Lung microvascular endothelial cell (primary cell): Measurements from ENCODE around the gene COL27A1. TPM values are rescaled to one million over a fixed set of nuclear protein-coding genes. Genes with fewer than 3 reads are reported as not detected.

Source experiments
- DNase-seq, 2 donors: peaks; one replicate each; pipeline versions ENCODE4 v3.0.0 to v3.0.0-alpha.2; 2010; ENCODE audit warnings: low read depth in 2 of 2
- total RNA-seq: library from RNA; depleted of rRNA; stranded (reverse); fragments of >200 nt; gene quantifications from 2 replicates; pipeline ENCODE4 v1.2.1, GENCODE V29; 2014

Gene COL27A1
- total RNA-seq, 1 donor from 2014 or later = 0.40 TPM

DNA sequence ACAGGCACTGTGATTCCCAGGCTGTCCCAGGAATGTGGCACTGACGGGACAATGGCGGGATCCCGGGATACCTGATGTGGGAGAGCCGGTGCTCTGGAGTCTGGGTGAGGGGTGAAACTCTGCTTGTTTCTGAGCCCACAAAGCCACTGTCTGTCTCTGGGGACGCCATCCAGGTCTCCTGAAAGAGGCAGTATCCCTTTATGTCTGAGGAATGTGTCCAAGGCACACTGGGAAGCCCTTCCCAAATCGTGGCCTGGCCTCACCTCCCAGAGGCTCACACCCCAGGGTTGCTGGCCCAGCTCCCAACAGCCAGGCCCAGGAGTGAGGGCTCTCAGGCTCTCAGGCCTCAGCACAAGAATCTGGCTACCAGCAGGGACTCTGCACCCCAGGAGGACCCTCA, 201.5 kb downstream of the COL27A1 start:
- no peak for DNase-seq

DNA sequence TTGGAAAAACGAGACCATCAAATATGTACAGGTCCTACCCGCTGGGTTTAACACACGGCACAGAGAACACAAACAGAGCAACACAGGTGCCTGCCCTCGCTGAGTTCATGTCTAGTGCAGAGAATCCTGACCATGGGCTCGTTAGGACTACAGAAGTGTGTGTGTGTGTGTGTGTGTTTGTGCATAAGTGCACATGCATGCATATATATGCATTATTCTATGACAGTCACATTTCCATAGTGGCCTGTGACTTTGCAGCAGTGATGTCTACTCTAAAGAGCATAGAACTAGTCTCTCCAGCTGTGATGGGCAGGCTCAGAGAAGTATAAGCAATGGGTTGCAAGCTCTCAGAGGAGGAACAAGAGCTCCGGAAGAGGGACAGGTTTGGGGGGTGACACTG, 202.0 kb downstream of the COL27A1 start:
- no peak for DNase-seq

DNA sequence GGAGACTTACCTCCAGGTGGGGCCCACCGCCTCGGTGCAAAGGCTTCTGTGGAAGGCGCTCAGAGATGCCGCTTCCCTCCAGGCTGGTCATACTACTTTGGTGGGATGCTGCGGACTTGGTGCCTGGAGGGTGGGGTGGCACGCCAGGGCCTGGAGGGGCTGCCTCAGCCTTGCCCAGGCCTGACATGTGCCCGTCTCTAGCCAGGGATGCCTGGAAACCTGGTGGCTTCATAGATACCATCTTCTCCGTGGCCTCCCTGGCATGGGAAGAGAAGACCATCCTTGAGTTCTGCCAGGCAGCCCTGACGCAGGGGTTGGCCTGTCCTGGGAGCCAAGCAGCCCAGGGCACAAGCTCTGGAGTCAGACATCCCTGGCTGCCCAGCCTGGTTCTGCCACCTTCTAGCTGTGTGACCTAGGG, 202.6 kb downstream of the COL27A1 start:
- no peak for DNase-seq

DNA sequence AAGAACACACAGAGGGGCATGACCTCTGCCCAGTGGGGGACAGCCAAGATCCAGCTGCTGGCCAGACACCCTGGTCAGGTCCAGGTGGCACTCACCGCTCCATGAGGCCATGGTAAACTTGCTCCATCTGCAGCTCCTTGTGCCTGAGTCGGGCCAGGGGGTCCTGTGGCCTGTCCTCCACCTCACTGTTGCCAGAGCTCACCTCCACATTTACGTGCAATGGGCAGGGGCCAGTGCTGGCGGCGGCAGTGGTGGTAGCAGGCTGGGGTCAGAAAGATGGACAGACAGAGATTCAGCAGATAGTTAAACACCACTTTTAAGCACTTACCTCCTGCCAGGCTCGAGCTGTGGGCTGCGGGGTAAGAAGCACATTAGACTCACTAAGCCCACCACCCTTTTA, 204.5 kb downstream of the COL27A1 start:
- DNase-seq = no peak

DNA sequence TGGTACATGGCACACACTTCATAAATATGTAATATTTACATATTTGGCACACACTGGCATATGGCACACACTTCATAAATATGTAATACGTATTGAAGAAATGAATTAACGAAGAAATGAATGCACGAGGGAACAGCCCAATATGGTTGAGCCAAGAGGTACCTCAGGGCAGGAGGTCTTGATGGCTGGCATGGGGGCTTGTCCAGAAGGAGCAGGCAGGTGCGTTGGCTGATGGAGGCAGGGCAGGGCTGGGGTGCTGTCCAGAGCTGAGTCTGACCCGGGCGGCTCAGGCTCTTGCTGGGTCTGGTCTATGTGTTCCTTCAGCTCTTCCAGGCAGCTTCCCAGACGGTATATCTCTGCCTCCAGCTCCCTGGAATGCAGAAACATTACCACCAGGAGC, 206.2 kb downstream of the COL27A1 start:
- DNase-seq = no peak

Other genes with a start within 250 kb of the COL27A1 start
- not detected in 2 replicates for gene AMBP, start 77.2 kb upstream of the COL27A1 start, total RNA-seq
- not detected in 2 replicates for gene KIF12, start 56.2 kb upstream of the COL27A1 start, total RNA-seq
- gene ORM1, start 167.6 kb downstream of the COL27A1 start, total RNA-seq = not detected in 2 replicates
- gene ORM2, start 174.3 kb downstream of the COL27A1 start, total RNA-seq = not detected in 2 replicates
- gene AKNA, start 232.4 kb downstream of the COL27A1 start, total RNA-seq = 0.20 and 0.87 TPM in 2 replicates